SK-N-SH (cell line): Measurements from ENCODE around the gene ADAMTS13. TPM values are rescaled to one million over a fixed set of nuclear protein-coding genes. Genes with fewer than 3 reads are reported as not detected.

ENCODE experiments used
- CTCF ChIA-PET: fragments of 300-600, 350-600 bp; formaldehyde crosslinking; extraction: SDS; loops from one replicate; lab custom pipeline; 2021; lab: Yijun Ruan, JAX
- POLR2A ChIA-PET: fragments of 350-600 bp; sonication (Branson Sonifier 250); formaldehyde crosslinking; extraction: SDS; loops from one replicate; lab custom pipeline; 2020; ENCODE audit warnings: antibody characterized with exemption, inconsistent platforms; lab: Yijun Ruan, JAX
- DNase-seq: peaks from one replicate; pipeline ENCODE4 v3.0.0; 2012
- H2AFZ ChIP-seq: fragments of 200-600 bp; sonication (generic); 2 replicates; pipeline ENCODE4 v1.8.1; 2016; ENCODE audit warnings: antibody characterized with exemption, mild to moderate bottlenecking, low read depth
- H3F3A ChIP-seq: fragments of 200-600 bp; sonication (generic); replicated peaks from 2 replicates; pipeline ENCODE3; 2016; ENCODE audit warnings: antibody characterized with exemption, mild to moderate bottlenecking; ENCODE audit not compliant: insufficient read depth
- H3K27ac ChIP-seq, 2 experiments: fragments of 200-500 bp in 1 of 2; fragments of 200-600 bp in 1 of 2; sonication (Bioruptor generic) in 1 of 2; sonication (generic), shearing (Covaris generic) in 1 of 2; 2 replicates each; pipeline versions ENCODE4 v1.5.1 to v1.6.1; 2014 to 2016; ENCODE audit warnings: low read depth in 2 of 2, inconsistent platforms in 1 of 2, low read length in 1 of 2, mild to moderate bottlenecking in 1 of 2, mixed read lengths in 1 of 2
- H3K27me3 ChIP-seq: fragments of 200-600 bp; sonication (generic), shearing (Covaris generic); 2 replicates; pipeline ENCODE4 v1.6.1; 2016; ENCODE audit warnings: mixed run types; ENCODE audit not compliant: insufficient read depth
- H3K36me3 ChIP-seq, 2 experiments: fragments of 200-500 bp in 1 of 2; fragments of 200-600 bp in 1 of 2; sonication (Bioruptor generic) in 1 of 2; sonication (generic) in 1 of 2; replicated peaks in 1 of 2; 2 replicates each; pipeline versions ENCODE3 to v1.5.1; 2014 to 2016; ENCODE audit warnings: low read length in 1 of 2, mild to moderate bottlenecking in 1 of 2; ENCODE audit not compliant: insufficient read depth in 2 of 2, control insufficient read depth in 1 of 2
- H3K4me1 ChIP-seq, 2 experiments: fragments of 200-500 bp in 1 of 2; fragments of 200-600 bp in 1 of 2; sonication (Bioruptor generic) in 1 of 2; sonication (generic), shearing (Covaris generic) in 1 of 2; 2 replicates each; pipeline versions ENCODE4 v1.5.1 to v1.6.1; 2014 to 2016; ENCODE audit warnings: low read depth in 1 of 2, low read length in 1 of 2, mixed run types in 1 of 2; ENCODE audit not compliant: insufficient read depth in 2 of 2, control insufficient read depth in 1 of 2
- H3K4me2 ChIP-seq: fragments of 200-600 bp; sonication (generic), shearing (Covaris generic); 2 replicates; pipeline ENCODE4 v1.6.1; 2017; ENCODE audit warnings: mixed run types
- H3K4me3 ChIP-seq, 2 experiments: fragments of 200-500 bp in 1 of 2; fragments of 200-600 bp in 1 of 2; sonication (Bioruptor generic) in 1 of 2; sonication (generic), shearing (Covaris generic) in 1 of 2; 2 replicates each; pipeline versions ENCODE4 v1.5.1 to v1.8.1; 2014 to 2016; ENCODE audit warnings: low read depth in 2 of 2, inconsistent platforms in 1 of 2, low read length in 1 of 2, mild to moderate bottlenecking in 1 of 2, mixed read lengths in 1 of 2, moderate library complexity in 1 of 2
- H3K79me2 ChIP-seq: fragments of 200-600 bp; sonication (generic); 2 replicates; pipeline ENCODE4 v1.8.1; 2017; ENCODE audit warnings: mild to moderate bottlenecking; ENCODE audit not compliant: insufficient read depth
- H3K9ac ChIP-seq: fragments of 200-600 bp; sonication (generic); 2 replicates; pipeline ENCODE4 v1.6.1; 2017; ENCODE audit warnings: mixed run types
- H3K9me2 ChIP-seq: fragments of 200-600 bp; sonication (generic); 2 replicates; pipeline ENCODE4 v1.6.1; 2017; ENCODE audit warnings: mixed run types
- H3K9me3 ChIP-seq: fragments of 200-600 bp; sonication (generic); 2 replicates; pipeline ENCODE4 v1.6.1; 2017; ENCODE audit warnings: mixed run types, mild to moderate bottlenecking, moderate library complexity
- H4K20me1 ChIP-seq: fragments of 200-600 bp; sonication (generic); 2 replicates; pipeline ENCODE4 v1.6.1; 2017; ENCODE audit warnings: mild to moderate bottlenecking, mixed run types; ENCODE audit not compliant: insufficient read depth
- ELF1 ChIP-seq: IDR thresholded peaks from 2 replicates; pipeline ENCODE4 v1.4.0; 2012
- FOSL2 ChIP-seq: IDR thresholded peaks from 2 replicates; pipeline ENCODE4 v1.4.0; 2012; ENCODE audit warnings: low read depth, mild to moderate bottlenecking, moderate library complexity, borderline replicate concordance
- FOXM1 ChIP-seq: IDR thresholded peaks from 2 replicates; pipeline ENCODE4 v1.4.0; 2012; ENCODE audit warnings: low read depth, mild to moderate bottlenecking
- JUND ChIP-seq: IDR thresholded peaks from 2 replicates; pipeline ENCODE4 v1.4.0; 2012
- MEF2A ChIP-seq: IDR thresholded peaks from 2 replicates; pipeline ENCODE4 v1.4.0; 2012; ENCODE audit warnings: low read depth, borderline replicate concordance
- NRF1 ChIP-seq: IDR thresholded peaks from 2 replicates; pipeline ENCODE4 v1.6.1; 2012; ENCODE audit warnings: low read depth, mild to moderate bottlenecking, low read length
- RXRA ChIP-seq: IDR thresholded peaks from 2 replicates; pipeline ENCODE4 v1.4.0; 2012; ENCODE audit warnings: low read depth, mild to moderate bottlenecking, borderline replicate concordance
- YY1 ChIP-seq: IDR thresholded peaks from 2 replicates; pipeline ENCODE4 v1.4.0; 2012; ENCODE audit warnings: low read depth, mild to moderate bottlenecking
- WGBS: methylation state at CpG from one replicate; pipeline ENCODE4 v1.1.6; 2017; ENCODE audit warnings: low lambda C conversion rate; 5-methylcytosine and 5-hydroxymethylcytosine counted together
- polyA plus RNA-seq, 3 experiments: library from polyadenylated mRNA; depleted of rRNA; stranded (reverse); fragments of >200 nt; gene quantifications; 2 replicates each; pipeline ENCODE4 v1.2.3, GENCODE V29; 2012
- TF ChIP-seq, protein P1 (sequence below): IDR thresholded peaks from 2 replicates; pipeline ENCODE4; 2012
- TF ChIP-seq, protein P2 (sequence below): IDR thresholded peaks from 2 replicates; pipeline ENCODE4 v1.6.1; 2012; ENCODE audit warnings: mild to moderate bottlenecking, low read depth, low read length, moderate library complexity

Gene ADAMTS13
- polyA plus RNA-seq, 1 of the 3 experiments (the other 2 are of a cell fraction) = 10.6 TPM

DNA sequence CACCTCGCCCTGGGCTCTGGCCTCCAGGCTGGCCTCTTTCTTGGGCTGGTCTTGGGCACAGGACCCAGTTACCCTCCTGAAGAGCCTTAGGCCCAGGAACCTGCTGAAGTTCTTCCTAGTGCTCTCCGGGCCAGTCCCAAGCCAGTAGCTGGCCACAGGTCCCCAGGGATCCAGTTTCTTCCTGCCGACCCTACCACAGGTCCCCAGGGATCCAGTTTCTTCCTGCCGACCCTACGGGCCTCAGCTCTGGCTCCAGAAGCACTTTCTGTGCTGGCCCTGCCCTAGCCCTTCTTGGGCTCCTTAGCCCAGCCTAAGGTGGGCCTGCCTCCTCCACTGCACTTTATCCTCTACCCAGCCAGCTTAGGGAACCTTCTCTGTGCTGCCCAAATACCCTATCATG, 19.4 kb downstream of the ADAMTS13 start:
- Histone ChIP-seq H3K9ac (no peak overlapping the region), H3K79me2 (no peaks in the 10 kb centered on the region), H3K4me3 (no peak overlapping the region), H3K27ac (no peak overlapping the region), H3F3A (no peaks in the 10 kb centered on the region), H3K9me3 (no peaks in the 10 kb centered on the region), H3K27me3 (no peaks in the 10 kb centered on the region), H2AFZ (no peak overlapping the region), H3K4me1 (no peaks in the 10 kb centered on the region), H3K4me2 (no peak overlapping the region), H3K9me2 (no peaks in the 10 kb centered on the region), H3K36me3 (no peaks in the 10 kb centered on the region), H4K20me1 (no peaks in the 10 kb centered on the region)
- ChIA-PET CTCF (no interaction called here), POLR2A (no interaction called here)
- no peak for DNase-seq
- TF ChIP-seq FOSL2 (no peak), FOXM1 (no peak), JUND (no peak), ELF1 (no peak), NRF1 (no peak), RXRA (no peak), YY1 (no peak)
- TF ChIP-seq, protein P1, sequence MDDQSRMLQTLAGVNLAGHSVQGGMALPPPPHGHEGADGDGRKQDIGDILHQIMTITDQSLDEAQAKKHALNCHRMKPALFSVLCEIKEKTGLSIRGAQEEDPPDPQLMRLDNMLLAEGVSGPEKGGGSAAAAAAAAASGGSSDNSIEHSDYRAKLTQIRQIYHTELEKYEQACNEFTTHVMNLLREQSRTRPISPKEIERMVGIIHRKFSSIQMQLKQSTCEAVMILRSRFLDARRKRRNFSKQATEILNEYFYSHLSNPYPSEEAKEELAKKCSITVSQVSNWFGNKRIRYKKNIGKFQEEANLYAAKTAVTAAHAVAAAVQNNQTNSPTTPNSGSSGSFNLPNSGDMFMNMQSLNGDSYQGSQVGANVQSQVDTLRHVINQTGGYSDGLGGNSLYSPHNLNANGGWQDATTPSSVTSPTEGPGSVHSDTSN = no peak
- TF ChIP-seq, protein P2, sequence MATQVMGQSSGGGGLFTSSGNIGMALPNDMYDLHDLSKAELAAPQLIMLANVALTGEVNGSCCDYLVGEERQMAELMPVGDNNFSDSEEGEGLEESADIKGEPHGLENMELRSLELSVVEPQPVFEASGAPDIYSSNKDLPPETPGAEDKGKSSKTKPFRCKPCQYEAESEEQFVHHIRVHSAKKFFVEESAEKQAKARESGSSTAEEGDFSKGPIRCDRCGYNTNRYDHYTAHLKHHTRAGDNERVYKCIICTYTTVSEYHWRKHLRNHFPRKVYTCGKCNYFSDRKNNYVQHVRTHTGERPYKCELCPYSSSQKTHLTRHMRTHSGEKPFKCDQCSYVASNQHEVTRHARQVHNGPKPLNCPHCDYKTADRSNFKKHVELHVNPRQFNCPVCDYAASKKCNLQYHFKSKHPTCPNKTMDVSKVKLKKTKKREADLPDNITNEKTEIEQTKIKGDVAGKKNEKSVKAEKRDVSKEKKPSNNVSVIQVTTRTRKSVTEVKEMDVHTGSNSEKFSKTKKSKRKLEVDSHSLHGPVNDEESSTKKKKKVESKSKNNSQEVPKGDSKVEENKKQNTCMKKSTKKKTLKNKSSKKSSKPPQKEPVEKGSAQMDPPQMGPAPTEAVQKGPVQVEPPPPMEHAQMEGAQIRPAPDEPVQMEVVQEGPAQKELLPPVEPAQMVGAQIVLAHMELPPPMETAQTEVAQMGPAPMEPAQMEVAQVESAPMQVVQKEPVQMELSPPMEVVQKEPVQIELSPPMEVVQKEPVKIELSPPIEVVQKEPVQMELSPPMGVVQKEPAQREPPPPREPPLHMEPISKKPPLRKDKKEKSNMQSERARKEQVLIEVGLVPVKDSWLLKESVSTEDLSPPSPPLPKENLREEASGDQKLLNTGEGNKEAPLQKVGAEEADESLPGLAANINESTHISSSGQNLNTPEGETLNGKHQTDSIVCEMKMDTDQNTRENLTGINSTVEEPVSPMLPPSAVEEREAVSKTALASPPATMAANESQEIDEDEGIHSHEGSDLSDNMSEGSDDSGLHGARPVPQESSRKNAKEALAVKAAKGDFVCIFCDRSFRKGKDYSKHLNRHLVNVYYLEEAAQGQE = no peak
- 64% methylated on average over 3 of the region's 5 CpGs for WGBS

DNA sequence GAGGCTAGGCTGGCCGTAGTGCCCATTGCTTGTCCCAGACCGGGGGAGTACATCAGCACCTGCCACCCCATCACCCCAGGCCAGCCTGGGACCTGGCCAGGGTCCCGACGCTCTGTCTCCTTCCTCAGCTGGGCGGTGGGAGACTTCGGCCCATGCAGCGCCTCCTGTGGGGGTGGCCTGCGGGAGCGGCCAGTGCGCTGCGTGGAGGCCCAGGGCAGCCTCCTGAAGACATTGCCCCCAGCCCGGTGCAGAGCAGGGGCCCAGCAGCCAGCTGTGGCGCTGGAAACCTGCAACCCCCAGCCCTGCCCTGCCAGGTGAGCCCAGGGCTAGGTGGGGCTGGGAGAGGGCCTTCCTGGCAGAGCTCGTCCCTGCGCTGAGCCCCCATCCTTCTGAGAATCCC, 21.1 kb downstream of the ADAMTS13 start:
- CTCF ChIA-PET = interaction anchor here (1.3 kb wide), 1 partner anchor 12 kb away, joined by 4 read pairs; no protein-coding TSS in a partner anchor
- no peaks in the 10 kb centered on the region for H3K9me2 ChIP-seq
- DNase-seq = no peak
- H3K27ac ChIP-seq = no peak overlapping the region
- no peaks in the 10 kb centered on the region; a peak in 1 of 4 replicates for H3K4me1 ChIP-seq
- no peaks in the 10 kb centered on the region for H3F3A ChIP-seq
- no peak overlapping the region for H3K4me3 ChIP-seq
- no peaks in the 10 kb centered on the region for H4K20me1 ChIP-seq
- no peak overlapping the region for H2AFZ ChIP-seq
- no peaks in the 10 kb centered on the region for H3K36me3 ChIP-seq
- H3K9ac ChIP-seq = no peak overlapping the region
- no peaks in the 10 kb centered on the region for H3K79me2 ChIP-seq
- no peaks in the 10 kb centered on the region for H3K9me3 ChIP-seq
- no peak overlapping the region for H3K4me2 ChIP-seq
- TF ChIP-seq, protein P1 = no peak
- TF ChIP-seq MEF2A = no peak
- H3K27me3 ChIP-seq = no peaks in the 10 kb centered on the region
- 95% methylated on average over 4 of the region's 15 CpGs for WGBS
- POLR2A ChIA-PET = no interaction called here
